WTC11 (cell line): ENCODE measurements around the gene ANKRD36.
"Not testable (repeated sequence)": the region's sequence is repeated elsewhere in the genome, so short reads cannot be mapped to it uniquely, and the experiment has no call there.

Experiments used
- ATF1 ChIP-seq: sonication (generic); formaldehyde crosslinking; IDR thresholded peaks from 2 replicates; pipeline ENCODE4 v1.8.1; 2023; ENCODE audit warnings: mild to moderate bottlenecking, moderate library complexity, missing genetic modification reagents
- CTCF ChIP-seq: fragments of 200-600 bp; IDR thresholded peaks from 2 replicates; pipeline ENCODE4 v1.8.0; 2022; ENCODE audit warnings: antibody characterized with exemption
- MAX ChIP-seq: sonication (generic); formaldehyde crosslinking; IDR thresholded peaks from 2 replicates; pipeline ENCODE4 v1.8.0; 2022; ENCODE audit warnings: mild to moderate bottlenecking, missing genetic modification reagents
- NFYB ChIP-seq: sonication (generic); formaldehyde crosslinking; conservative IDR thresholded peaks from 2 replicates; pipeline ENCODE4 v1.8.0; 2022; ENCODE audit warnings: low read depth, missing genetic modification reagents
- NR2C2 ChIP-seq: sonication (generic); formaldehyde crosslinking; IDR thresholded peaks from 2 replicates; pipeline ENCODE4 v1.8.0; 2022; ENCODE audit warnings: mild to moderate bottlenecking, missing genetic modification reagents
- RELA ChIP-seq: sonication (generic); formaldehyde crosslinking; IDR thresholded peaks from 2 replicates; pipeline ENCODE4 v1.8.1; 2022; ENCODE audit warnings: missing genetic modification reagents, mild to moderate bottlenecking, borderline replicate concordance
- SOX15 ChIP-seq: fragments of 250-450 bp; sonication (Bioruptor Pico); IDR thresholded peaks from 2 replicates; pipeline ENCODE4 v1.9.0; 2021; ENCODE audit warnings: mild to moderate bottlenecking
- SP1 ChIP-seq: sonication (generic); formaldehyde crosslinking; conservative IDR thresholded peaks from 2 replicates; pipeline ENCODE4 v1.8.1; 2022; ENCODE audit warnings: missing genetic modification reagents
- ZNF416 ChIP-seq: fragments of 250-450 bp; sonication (Bioruptor Pico); IDR thresholded peaks from 2 replicates; pipeline ENCODE4 v1.9.0; 2021; ENCODE audit warnings: mild to moderate bottlenecking, inconsistent platforms

- TF ChIP-seq CTCF; ZNF416 (CRISPR knock-in tag); NFYB (CRISPR knock-in tag); SOX15 (CRISPR knock-in tag); ATF1; MAX; NR2C2 (CRISPR knock-in tag); RELA; SP1 (CRISPR knock-in tag): not testable (repeated sequence)
Observed at GRCh38 chr2:97129090-97129489, 16.1 kb downstream of the ANKRD36 start.
